Fibroblast of skin of scalp (primary cell): ENCODE results near the gene CSPG4.
A peak's percentile ranks its signal among the peaks of the same experiment; 100 is the strongest.
"Not testable (repeated sequence)": the region's sequence is repeated elsewhere in the genome, so short reads cannot be mapped to it uniquely, and the experiment has no call there.

Source experiments
- DNase-seq: peaks from one replicate; pipeline ENCODE4 v3.0.0-alpha.2; 2013

Gene CSPG4

DNA sequence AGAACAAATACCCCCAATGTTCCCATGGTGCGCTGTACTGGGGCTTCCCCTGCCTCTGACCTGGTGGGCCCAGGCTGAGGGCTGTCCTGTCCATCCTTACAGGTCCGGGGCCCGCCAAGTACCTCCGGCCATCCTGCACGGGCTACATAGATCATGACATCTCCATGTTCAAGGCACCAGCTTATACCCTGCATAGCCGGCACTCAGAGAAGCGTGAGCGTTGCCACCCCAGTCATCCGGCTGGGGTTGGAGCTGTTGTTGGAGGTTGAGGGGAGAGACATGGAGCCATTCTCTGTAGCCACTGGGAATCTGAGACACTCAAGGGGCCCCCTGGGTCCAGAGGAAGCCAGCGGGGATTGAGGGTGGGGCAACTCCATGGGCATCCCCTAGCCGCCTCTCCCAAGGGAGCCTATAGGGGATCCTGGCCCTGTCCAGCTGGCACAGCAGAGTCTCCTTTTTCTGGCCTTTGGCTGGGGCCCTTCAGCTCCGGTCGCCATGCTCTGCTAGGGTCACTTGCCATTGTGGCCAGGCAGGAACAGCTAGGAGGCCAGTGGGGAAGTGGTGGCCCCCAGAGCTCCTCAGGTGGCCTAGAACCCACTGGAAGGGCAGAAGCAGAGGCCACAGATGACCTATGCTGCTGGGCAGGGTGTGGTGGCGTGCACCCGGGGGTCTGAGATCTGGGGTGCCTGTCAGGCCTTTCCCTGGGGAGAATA is 12.5 kb upstream of the CSPG4 start:
- DNase-seq, result no peak

GRCh38 chr15:75723847-75724660 is 11.4 kb upstream of the CSPG4 start:
- DNase-seq, result peak; percentile 90

- no peak for DNase-seq
Measured at GRCh38 chr15:75723171-75723846, 10.7 kb upstream of the CSPG4 start.

DNA sequence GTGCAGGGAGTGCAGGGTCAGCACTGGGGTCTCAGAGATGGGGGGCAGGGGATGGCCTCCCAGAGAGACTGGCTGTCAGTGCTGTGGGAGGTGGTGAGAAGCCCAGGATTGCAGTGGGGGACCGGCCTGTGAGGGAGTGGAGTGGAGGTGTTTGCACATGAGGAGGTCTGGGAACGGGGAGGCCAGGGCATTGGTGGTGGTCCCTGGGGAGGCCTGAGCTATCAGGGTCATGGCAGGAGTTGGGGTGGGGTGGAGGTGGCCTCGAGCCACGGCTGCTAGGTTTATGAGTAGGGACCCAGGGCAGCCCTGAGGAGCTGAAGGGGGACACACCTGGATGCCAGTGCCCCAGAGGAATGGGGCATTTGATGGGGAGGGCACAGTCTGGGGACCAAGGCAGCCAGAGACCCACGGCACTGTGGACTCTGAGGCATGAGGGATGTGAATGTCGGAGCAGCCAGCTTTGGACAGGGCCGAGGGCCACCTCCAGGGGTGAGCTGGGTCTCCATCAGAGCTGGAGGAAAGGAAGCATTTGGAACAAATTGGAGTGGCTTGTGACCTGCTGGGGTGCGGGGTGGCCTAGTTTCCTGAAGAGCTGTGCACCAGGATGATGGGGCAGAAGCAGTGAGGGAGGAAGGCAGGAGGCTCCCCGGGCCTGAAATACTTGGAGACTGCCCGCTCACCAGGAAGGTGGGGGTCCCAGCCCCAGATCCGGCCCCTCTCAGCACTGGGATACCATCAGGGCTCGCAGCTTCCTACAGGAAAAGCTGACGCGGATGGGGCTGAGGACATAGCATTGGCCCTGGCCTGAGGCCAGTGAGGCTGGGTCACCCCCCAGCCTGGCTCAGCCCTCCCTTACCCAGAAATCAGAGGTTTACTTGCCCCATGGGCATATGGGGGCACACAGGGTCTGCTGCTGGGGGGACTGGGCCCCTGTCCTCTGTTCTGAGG is 9.5 kb upstream of the CSPG4 start:
- DNase-seq, result no peak

DNA sequence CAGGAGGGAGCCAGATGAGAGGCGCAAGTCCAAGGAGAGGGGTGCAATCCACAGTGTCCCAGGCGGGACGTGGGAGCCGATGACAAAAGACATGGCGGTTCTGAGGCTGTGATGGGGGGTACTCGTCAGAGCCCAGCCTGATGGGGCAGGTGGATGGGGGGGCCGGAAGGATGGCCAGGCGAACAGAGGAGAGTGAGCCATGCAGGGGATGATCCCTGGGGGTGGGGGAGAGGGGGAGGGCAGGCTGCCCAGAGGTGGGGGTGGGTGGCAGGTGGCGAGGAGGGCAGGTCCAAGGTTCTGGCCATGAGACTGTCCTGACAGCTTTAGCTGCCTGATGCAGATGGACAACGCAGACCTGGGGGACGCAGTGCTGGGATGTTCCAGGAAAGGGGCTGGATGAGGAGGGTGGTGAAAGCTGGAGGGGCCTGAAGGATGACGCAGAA is 8.9 kb upstream of the CSPG4 start:
- DNase-seq, result no peak

- DNase-seq, result no peak
Measured at GRCh38 chr15:75720787-75721479, 8.3 kb upstream of the CSPG4 start.

GRCh38 chr15:75720297-75720696 is 7.6 kb upstream of the CSPG4 start:
- DNase-seq, result no peak

DNA sequence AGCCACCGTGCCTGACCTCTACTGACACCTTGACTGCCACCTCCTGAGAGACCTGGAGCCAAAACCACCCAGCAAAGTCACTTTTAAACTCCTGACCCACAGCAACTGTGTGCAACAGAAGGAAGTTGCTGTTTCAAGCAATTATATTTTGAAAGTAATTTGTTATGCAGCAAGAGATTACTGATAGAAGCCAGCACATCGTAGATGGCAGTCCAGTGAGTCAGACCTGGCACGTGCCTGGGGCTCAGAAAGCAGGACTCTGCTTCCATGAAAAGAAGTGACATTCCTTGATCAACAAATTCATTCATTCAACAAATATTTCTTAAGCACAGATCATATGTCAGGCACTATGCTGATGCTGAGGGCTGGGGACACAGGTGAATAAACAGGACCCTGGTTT is 5.7 kb upstream of the CSPG4 start:
- DNase-seq, result peak; percentile 76

DNA sequence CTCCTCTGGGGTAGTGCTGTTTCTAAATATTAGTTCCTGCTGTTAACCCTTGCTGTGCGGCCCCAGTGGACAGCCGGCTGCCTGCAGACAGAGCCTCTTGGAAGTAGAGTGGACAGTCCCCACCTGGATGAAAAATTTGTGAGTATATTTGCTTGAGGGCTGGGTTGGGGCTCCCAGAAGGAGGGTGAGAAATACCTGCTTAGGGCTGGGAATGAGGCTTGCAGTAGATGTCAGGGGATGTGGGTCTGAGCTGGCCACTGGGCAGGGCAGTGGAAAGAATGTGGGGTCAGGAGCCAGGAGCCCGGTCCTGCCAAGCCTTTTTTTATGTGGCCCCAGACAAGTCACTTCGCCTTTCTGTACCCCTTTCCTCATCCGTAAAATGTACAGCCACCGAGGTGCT is 4.4 kb upstream of the CSPG4 start:
- DNase-seq, result not testable (repeated sequence)

DNA sequence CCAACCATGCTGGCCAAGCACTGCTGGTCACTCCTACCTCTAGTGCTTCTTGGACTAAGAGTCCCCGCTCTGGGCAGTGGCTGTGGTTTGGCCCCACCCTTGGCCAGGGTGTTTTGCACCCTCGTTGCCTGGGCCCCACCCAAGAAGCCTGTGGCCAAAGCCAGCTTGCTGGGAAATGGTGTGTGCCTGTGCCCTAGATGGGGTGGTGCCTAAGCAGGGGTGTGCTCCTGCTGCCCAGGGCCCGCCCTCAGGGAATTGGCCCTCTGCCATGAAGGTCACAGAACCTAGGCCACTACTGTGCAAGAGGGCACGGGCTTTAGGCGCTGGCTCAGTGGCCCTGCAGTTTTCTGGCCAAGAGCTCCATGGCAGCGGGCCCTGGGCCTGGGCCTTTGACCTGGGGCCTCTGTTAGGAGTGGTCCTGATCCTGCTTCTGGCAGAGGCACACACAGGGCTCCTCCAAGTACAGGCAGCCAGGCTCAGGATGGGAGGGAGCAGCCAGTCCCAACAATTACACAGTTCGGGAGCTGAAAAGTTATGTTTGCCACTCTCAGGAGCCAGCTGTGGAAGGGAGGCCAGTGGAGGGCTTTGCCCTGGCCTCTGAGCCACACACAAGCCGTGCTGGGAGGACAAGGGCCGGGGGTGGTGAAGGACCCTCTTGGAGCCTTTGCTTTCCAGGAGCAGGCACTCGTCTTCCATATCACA is 3.8 kb upstream of the CSPG4 start:
- DNase-seq, result not testable (repeated sequence)

DNA sequence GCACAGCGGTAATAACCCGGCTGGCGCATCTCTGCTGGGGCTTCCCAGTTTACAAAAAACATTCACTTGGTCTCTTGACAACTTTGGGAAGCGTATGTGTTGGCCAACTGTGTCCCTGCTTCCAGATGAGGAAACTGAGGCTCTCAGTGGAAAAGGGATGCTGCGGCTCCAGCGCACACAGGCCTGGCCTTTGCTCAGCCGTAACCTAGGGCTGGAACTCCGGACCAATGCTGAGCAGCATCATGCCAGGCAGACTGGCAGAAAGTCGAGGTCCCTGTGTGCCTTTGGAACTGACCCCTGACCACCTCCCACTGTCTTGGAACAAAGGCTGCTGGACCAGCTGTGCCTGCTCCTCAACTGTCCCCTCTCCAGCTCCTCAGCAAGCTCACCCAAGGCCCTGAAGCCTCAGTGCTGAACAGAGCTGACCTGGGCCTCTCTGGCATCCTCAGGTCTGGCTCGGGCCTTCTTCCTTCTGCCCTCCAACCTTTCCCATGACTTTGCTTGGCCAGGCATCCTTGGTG is 2.7 kb upstream of the CSPG4 start:
- not testable (repeated sequence) for DNase-seq

DNA sequence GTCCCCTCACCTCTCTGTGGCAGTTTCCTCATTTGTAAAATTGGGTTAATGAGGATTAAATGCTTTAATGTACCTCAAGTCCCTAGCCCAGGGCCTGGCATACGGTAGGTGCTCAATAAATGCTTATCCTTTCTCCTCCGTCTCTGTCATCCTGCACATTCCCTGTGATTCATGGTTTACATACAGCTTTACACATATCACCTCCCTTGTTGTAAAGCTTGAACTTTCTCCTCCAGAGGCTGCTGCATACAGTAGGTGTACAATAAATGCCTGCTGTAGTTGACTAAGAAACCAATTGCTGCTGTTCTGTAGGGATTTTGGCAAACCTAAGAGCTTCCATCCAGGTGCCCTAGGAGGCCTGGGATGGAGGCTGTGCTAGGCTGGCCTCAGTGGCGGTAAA is 1.5 kb upstream of the CSPG4 start:
- DNase-seq, result no peak

DNA sequence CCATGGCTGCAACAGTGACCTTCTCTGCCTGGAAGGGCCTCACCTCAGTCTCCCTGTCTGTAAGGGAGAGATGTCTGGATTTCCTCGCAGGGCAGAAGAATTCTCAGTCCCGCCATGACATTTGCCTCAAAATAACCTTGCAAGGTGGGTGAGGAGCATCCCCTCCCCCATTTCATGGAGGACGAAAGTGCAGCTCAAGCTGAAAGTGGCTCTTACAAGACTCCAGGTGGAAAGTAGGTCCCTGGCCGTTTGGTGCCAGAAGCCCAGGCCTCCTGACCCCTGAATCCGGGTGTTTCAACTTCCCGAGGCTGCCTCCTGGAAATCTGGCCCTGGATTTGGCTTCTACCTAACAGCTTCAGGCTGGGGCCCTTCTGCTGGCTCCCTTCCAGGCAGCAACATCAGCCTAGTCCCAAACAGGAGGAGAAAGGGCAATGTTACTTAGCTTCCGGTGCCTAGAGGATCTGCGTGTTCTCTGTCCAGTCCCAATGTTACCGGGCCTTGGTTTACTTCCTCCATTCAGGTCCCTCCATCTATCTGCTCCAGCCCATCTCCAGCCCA is 769 bp upstream of the CSPG4 start:
- peak; percentile 56 for DNase-seq

GRCh38 chr15:75711495-75711894 is 1.2 kb downstream of the CSPG4 start:
- DNase-seq, result peak; percentile 43

GRCh38 chr15:75710874-75711273 is 1.8 kb downstream of the CSPG4 start:
- not testable (repeated sequence) for DNase-seq

DNA sequence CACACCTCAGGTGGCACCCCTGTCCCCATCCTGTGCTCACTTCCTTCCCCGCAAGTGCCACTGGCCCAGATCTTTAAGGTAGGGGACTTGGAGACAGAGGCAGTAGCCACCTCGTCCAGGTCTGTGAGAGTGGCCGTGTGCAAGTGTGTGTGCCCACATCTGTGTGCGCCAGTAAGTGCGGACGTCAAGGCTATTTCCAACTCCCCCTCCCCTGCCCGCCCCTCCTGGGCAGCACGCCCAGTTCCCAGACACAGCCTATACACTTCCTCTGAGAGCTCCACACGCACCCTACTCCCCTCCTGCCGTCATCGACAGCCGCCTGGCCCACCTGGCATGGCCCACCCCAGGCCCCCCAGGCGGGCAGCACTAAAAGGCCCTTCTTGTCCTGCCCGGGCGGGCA is 3.2 kb downstream of the CSPG4 start:
- peak; percentile 47 for DNase-seq

DNA sequence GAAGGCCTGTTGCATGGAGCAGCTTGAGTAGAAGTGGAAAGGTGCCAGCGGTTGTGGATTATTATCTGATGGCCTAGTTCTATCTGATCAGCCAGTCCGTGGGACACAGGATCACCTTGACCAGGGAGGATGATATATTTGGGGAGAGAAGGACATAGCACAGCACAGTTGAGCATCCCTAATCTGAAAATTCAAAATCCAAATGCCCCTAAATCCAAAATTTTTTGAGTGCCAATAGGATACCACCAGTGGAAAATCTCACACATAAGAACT is 6.0 kb downstream of the CSPG4 start:
- no peak for DNase-seq

GRCh38 chr15:75705854-75706681 is 6.6 kb downstream of the CSPG4 start:
- no peak for DNase-seq

DNA sequence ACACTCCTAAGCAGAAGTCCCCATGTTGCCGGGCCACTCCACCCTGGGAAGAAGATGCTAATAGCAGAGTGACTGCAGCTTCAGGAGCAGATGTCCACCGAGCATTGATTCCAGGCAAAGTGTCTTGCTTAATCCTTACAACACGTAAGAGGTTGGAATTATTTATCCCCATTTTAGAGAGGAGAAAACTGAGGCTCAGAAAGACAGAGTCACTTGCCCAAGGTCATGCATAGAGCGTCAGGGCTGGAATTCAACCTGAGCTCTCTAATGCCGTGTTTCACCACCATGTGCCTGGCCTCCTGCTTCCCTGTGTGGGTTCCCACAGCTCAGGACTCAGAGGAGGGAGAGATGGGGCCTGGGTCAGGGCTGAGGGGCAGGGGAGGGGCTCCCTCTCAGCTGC is 7.3 kb downstream of the CSPG4 start:
- not testable (repeated sequence) for DNase-seq

DNA sequence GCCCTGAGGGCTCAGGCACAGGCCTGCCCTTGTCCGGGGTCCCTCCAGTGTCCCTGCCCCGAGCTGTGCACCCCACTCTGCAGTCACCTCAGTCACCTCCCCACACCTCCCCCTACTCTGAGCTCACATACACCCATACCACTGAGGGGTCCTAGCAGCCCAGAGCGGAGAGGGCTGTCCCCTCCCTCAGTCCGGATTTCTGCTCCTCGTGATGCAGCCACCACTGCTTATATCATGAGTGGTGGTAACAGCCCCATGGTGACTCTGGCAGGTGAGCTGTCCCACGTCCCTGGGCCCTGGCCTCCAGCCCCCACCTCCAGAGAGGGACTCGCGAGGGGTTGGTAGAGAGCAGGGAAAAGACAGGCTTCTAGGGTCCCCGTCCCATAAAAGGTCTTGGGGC is 8.0 kb downstream of the CSPG4 start:
- DNase-seq, result no peak
